Breast epithelium (tissue), 3 donors: Measurements from ENCODE around the gene SMIM3.

Experiments used
- POLR2A ChIP-seq: fragments of 450-650 bp; IDR thresholded peaks from one replicate; pipeline ENCODE4 v1.6.1; 2016; ENCODE audit warnings: antibody characterized with exemption, mild to moderate bottlenecking, moderate library complexity
- TF ChIP-seq, protein P1 (sequence below), 3 donors: fragments of 450-650 bp; IDR thresholded peaks; one replicate each; pipeline ENCODE4 v1.5.1; 2016 to 2017; ENCODE audit warnings: antibody characterized with exemption in 3 of 3, mild to moderate bottlenecking in 3 of 3, moderate library complexity in 3 of 3

DNA sequence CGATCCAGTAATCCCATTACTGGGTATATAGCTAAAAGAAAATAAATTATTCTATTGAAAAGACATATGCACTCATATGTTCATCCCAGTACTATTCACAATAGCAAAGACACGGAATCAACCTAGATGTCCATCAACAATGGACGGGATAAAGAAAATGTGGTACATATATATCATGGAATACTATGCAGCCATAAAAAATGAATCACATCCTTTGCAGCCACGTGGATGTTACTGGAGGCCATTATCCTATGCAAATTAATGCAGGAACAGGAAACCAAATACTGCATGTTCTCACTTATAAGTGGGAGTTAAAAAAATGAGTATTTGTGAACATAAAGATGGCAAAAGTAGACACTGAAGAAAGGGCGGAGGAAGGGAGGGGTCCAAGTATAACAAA is 51.2 kb downstream of the SMIM3 start:
- TF ChIP-seq, protein P1, sequence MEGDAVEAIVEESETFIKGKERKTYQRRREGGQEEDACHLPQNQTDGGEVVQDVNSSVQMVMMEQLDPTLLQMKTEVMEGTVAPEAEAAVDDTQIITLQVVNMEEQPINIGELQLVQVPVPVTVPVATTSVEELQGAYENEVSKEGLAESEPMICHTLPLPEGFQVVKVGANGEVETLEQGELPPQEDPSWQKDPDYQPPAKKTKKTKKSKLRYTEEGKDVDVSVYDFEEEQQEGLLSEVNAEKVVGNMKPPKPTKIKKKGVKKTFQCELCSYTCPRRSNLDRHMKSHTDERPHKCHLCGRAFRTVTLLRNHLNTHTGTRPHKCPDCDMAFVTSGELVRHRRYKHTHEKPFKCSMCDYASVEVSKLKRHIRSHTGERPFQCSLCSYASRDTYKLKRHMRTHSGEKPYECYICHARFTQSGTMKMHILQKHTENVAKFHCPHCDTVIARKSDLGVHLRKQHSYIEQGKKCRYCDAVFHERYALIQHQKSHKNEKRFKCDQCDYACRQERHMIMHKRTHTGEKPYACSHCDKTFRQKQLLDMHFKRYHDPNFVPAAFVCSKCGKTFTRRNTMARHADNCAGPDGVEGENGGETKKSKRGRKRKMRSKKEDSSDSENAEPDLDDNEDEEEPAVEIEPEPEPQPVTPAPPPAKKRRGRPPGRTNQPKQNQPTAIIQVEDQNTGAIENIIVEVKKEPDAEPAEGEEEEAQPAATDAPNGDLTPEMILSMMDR (IDR thresholded peaks at IDR 0.05), result no peak
- no peak for TF ChIP-seq POLR2A
